ENCODE data around the gene ATF6B. TPM values are rescaled to one million over a fixed set of nuclear protein-coding genes. Genes with fewer than 3 reads are reported as not detected.
A peak's percentile ranks its signal among the peaks of the same experiment; 100 is the strongest.

ATF6B gene
- total and polyA plus RNA-seq, 2 of the 13 experiments (the other 11 are each of a cell fraction or from before 2014, with no cell fraction given) = 18.1 to 44.0 TPM

- 0 out of 2 replicates have a peak, but pooled peaks have one; percentile 50 for TF ChIP-seq ZNF264 (CRISPR knock-in tag; IDR thresholded peaks at IDR 0.05)
- no peak for TF ChIP-seq TFAP4 (IDR thresholded peaks at IDR 0.05; ENCODE audit: borderline replicate concordance, low read depth)
- TF ChIP-seq PAXIP1 (CRISPR knock-in tag; conservative IDR thresholded peaks at IDR 0.05) = 0 out of 2 replicates have a peak, but pooled peaks have one; percentile 50
- TF ChIP-seq BCLAF1 (IDR thresholded peaks at IDR 0.05) = no peak
- no peak for TF ChIP-seq STAT6 (CRISPR knock-in tag; IDR thresholded peaks at IDR 0.05; ENCODE audit: borderline replicate concordance)
- TF ChIP-seq SNAI1 (CRISPR knock-in tag; IDR thresholded peaks at IDR 0.05; ENCODE audit: borderline replicate concordance) = 0 out of 2 replicates have a peak, but pooled peaks have one; percentile 15
- 0 out of 2 replicates have a peak, but pooled peaks have one; percentile 14 for TF ChIP-seq HNF4A (CRISPR knock-in tag; IDR thresholded peaks at IDR 0.05)
- TF ChIP-seq CEBPG (CRISPR knock-in tag; IDR thresholded peaks at IDR 0.05) = 0 out of 2 replicates have a peak, but pooled peaks have one; percentile 56
- peak; percentile 40; the same call in 1 of the 2 replicates for TF ChIP-seq ZMAT3 (CRISPR knock-in tag; conservative IDR thresholded peaks at IDR 0.05)
- no peak for TF ChIP-seq ZNF367 (CRISPR knock-in tag; IDR thresholded peaks at IDR 0.05; ENCODE audit: borderline replicate concordance)
- TF ChIP-seq TOE1 (CRISPR knock-in tag; IDR thresholded peaks at IDR 0.05) = peak; percentile 24; the same call in 1 of the 2 replicates
- 0 out of 2 replicates have a peak, but pooled peaks have one; percentile 23 for TF ChIP-seq ZNF710 (CRISPR knock-in tag; IDR thresholded peaks at IDR 0.05; ENCODE audit: borderline replicate concordance)
- no peak for TF ChIP-seq ZNF615 (CRISPR knock-in tag; IDR thresholded peaks at IDR 0.05; ENCODE audit: borderline replicate concordance)
- no peak for TF ChIP-seq SYNCRIP (IDR thresholded peaks at IDR 0.05; ENCODE audit: insufficient read depth, low read depth, low read length)
- TF ChIP-seq HMG20B (CRISPR knock-in tag; conservative IDR thresholded peaks at IDR 0.05) = no peak
- TF ChIP-seq TARDBP (CRISPR knock-in tag; IDR thresholded peaks at IDR 0.05) = 0 out of 2 replicates have a peak, but pooled peaks have one; percentile 6
Observed at GRCh38 chr6:32176476-32177182, 48.6 kb upstream of the ATF6B start (continued).

Measured in HepG2 (cell line).